ENCODE measurements around the gene KCNQ1. TPM values are rescaled to one million over a fixed set of nuclear protein-coding genes. Genes with fewer than 3 reads are reported as not detected.

The KCNQ1 gene
- total and polyA plus RNA-seq, 2 experiments from 2014 or later = 0.45 to 0.87 TPM

DNA sequence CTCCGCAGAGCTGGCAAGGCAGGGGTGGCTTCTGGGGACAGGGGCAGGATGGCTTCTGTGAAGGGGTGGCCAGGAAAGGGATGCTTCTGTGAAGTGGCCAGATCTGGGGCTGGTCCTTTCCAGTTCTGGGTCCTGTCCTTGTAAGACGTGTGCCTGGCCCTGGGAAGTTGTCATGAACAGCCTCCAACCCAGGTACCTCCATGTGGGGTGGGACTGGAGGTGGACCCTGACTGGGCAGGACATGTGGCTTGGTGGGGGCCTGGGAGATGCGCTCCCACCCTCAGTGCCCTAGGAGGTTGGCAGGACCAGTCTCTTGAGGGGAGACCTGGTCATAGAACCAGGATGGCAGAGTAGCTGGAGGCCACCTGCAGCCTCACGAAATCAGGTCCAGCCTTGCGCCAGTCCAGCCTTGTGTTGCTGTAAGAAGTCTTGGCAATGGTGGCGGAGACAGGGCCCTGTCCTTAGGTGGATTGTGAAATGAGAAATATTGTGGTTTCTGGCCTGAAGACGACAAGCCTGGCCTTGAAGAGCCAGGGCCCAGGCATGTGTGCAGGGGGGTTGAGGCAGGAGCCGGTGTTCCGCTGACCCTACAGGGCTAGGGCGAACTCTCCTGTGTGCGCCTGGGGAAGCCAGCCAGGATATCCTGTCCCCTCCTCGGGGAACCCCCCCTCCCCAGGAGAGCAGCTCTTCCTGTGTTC is 2.6 kb downstream of the KCNQ1 start:
- H3K36me3 ChIP-seq (ENCODE audit: insufficient read depth) = no peaks in the 10 kb centered on the region
- H3K9me3 Mint-ChIP-seq = no peaks in the 10 kb centered on the region
- H3K4me1 ChIP-seq (ENCODE audit: insufficient read depth) = no peaks in the 10 kb centered on the region; the same call in 1 of the 2 replicates
- no peaks in the 10 kb centered on the region for H3F3A ChIP-seq (replicated peaks; ENCODE audit: low read depth)
- ATAC-seq (no peak), DNase-seq (ENCODE audit: low spot score) (no peak)
- H3K27me3 Mint-ChIP-seq (ENCODE audit: insufficient read depth, low read depth, poor library complexity) = peaks cover 61% of the 10 kb centered on the region
- H3K4me3 Mint-ChIP-seq = no peak overlapping the region
- H2AFZ ChIP-seq = no peak overlapping the region
- no peak overlapping the region for H3K4me2 ChIP-seq
- H3K79me2 ChIP-seq (replicated peaks; ENCODE audit: insufficient read depth) = no peaks in the 10 kb centered on the region
- H3K4me1 Mint-ChIP-seq = no peaks in the 10 kb centered on the region; the same call in 2 of the 3 replicates
- no peak overlapping the region for H3K27ac ChIP-seq (ENCODE audit: low read depth)
- no peaks in the 10 kb centered on the region for H3K9me2 ChIP-seq (ENCODE audit: insufficient read depth)
- no peak overlapping the region for H3K27ac Mint-ChIP-seq
- no peaks in the 10 kb centered on the region for H4K20me1 ChIP-seq (replicated peaks; ENCODE audit: insufficient read depth)
- TF ChIP-seq, protein P1, sequence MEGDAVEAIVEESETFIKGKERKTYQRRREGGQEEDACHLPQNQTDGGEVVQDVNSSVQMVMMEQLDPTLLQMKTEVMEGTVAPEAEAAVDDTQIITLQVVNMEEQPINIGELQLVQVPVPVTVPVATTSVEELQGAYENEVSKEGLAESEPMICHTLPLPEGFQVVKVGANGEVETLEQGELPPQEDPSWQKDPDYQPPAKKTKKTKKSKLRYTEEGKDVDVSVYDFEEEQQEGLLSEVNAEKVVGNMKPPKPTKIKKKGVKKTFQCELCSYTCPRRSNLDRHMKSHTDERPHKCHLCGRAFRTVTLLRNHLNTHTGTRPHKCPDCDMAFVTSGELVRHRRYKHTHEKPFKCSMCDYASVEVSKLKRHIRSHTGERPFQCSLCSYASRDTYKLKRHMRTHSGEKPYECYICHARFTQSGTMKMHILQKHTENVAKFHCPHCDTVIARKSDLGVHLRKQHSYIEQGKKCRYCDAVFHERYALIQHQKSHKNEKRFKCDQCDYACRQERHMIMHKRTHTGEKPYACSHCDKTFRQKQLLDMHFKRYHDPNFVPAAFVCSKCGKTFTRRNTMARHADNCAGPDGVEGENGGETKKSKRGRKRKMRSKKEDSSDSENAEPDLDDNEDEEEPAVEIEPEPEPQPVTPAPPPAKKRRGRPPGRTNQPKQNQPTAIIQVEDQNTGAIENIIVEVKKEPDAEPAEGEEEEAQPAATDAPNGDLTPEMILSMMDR (conservative IDR thresholded peaks at IDR 0.05; ENCODE audit: low read depth in 2 of 2) = no peak
- TF ChIP-seq EZH2phosphoT487 (IDR thresholded peaks at IDR 0.05; ENCODE audit: unreplicated experiment) (no peak), NANOG (IDR thresholded peaks at IDR 0.05; ENCODE audit: borderline replicate concordance) (no peak), JUNB (IDR thresholded peaks at IDR 0.05; ENCODE audit: unreplicated experiment) (no peak), STAT1 (IDR thresholded peaks at IDR 0.05; ENCODE audit: unreplicated experiment) (no peak), ZNF114 (CRISPR knock-in tag; IDR thresholded peaks at IDR 0.05) (no peak), EZH2 (IDR thresholded peaks at IDR 0.05; ENCODE audit: low read depth, unreplicated experiment) (no peak), ZNF331 (CRISPR knock-in tag; IDR thresholded peaks at IDR 0.05; ENCODE audit: low read depth) (no peak), POLR2AphosphoS5 (IDR thresholded peaks at IDR 0.05; ENCODE audit: low read depth) (no peak), CREB1 (CRISPR knock-in tag; IDR thresholded peaks at IDR 0.05; ENCODE audit: low read depth) (no peak)
- TF ChIP-seq, protein P2, sequence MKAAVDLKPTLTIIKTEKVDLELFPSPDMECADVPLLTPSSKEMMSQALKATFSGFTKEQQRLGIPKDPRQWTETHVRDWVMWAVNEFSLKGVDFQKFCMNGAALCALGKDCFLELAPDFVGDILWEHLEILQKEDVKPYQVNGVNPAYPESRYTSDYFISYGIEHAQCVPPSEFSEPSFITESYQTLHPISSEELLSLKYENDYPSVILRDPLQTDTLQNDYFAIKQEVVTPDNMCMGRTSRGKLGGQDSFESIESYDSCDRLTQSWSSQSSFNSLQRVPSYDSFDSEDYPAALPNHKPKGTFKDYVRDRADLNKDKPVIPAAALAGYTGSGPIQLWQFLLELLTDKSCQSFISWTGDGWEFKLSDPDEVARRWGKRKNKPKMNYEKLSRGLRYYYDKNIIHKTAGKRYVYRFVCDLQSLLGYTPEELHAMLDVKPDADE (IDR thresholded peaks at IDR 0.05) = no peak
- TF ChIP-seq, protein P3, sequence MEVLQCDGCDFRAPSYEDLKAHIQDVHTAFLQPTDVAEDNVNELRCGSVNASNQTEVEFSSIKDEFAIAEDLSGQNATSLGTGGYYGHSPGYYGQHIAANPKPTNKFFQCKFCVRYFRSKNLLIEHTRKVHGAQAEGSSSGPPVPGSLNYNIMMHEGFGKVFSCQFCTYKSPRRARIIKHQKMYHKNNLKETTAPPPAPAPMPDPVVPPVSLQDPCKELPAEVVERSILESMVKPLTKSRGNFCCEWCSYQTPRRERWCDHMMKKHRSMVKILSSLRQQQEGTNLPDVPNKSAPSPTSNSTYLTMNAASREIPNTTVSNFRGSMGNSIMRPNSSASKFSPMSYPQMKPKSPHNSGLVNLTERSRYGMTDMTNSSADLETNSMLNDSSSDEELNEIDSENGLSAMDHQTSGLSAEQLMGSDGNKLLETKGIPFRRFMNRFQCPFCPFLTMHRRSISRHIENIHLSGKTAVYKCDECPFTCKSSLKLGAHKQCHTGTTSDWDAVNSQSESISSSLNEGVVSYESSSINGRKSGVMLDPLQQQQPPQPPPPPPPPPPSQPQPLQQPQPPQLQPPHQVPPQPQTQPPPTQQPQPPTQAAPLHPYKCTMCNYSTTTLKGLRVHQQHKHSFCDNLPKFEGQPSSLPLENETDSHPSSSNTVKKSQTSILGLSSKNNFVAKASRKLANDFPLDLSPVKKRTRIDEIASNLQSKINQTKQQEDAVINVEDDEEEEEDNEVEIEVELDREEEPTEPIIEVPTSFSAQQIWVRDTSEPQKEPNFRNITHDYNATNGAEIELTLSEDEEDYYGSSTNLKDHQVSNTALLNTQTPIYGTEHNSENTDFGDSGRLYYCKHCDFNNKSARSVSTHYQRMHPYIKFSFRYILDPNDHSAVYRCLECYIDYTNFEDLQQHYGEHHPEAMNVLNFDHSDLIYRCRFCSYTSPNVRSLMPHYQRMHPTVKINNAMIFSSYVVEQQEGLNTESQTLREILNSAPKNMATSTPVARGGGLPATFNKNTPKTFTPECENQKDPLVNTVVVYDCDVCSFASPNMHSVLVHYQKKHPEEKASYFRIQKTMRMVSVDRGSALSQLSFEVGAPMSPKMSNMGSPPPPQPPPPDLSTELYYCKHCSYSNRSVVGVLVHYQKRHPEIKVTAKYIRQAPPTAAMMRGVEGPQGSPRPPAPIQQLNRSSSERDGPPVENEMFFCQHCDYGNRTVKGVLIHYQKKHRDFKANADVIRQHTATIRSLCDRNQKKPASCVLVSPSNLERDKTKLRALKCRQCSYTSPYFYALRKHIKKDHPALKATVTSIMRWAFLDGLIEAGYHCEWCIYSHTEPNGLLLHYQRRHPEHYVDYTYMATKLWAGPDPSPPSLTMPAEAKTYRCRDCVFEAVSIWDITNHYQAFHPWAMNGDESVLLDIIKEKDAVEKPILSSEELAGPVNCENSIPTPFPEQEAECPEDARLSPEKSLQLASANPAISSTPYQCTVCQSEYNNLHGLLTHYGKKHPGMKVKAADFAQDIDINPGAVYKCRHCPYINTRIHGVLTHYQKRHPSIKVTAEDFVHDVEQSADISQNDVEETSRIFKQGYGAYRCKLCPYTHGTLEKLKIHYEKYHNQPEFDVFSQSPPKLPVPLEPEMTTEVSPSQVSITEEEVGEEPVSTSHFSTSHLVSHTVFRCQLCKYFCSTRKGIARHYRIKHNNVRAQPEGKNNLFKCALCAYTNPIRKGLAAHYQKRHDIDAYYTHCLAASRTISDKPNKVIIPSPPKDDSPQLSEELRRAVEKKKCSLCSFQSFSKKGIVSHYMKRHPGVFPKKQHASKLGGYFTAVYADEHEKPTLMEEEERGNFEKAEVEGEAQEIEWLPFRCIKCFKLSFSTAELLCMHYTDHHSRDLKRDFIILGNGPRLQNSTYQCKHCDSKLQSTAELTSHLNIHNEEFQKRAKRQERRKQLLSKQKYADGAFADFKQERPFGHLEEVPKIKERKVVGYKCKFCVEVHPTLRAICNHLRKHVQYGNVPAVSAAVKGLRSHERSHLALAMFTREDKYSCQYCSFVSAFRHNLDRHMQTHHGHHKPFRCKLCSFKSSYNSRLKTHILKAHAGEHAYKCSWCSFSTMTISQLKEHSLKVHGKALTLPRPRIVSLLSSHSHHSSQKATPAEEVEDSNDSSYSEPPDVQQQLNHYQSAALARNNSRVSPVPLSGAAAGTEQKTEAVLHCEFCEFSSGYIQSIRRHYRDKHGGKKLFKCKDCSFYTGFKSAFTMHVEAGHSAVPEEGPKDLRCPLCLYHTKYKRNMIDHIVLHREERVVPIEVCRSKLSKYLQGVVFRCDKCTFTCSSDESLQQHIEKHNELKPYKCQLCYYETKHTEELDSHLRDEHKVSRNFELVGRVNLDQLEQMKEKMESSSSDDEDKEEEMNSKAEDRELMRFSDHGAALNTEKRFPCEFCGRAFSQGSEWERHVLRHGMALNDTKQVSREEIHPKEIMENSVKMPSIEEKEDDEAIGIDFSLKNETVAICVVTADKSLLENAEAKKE (CRISPR knock-in tag; IDR thresholded peaks at IDR 0.05) = no peak
- TF ChIP-seq, protein P4, sequence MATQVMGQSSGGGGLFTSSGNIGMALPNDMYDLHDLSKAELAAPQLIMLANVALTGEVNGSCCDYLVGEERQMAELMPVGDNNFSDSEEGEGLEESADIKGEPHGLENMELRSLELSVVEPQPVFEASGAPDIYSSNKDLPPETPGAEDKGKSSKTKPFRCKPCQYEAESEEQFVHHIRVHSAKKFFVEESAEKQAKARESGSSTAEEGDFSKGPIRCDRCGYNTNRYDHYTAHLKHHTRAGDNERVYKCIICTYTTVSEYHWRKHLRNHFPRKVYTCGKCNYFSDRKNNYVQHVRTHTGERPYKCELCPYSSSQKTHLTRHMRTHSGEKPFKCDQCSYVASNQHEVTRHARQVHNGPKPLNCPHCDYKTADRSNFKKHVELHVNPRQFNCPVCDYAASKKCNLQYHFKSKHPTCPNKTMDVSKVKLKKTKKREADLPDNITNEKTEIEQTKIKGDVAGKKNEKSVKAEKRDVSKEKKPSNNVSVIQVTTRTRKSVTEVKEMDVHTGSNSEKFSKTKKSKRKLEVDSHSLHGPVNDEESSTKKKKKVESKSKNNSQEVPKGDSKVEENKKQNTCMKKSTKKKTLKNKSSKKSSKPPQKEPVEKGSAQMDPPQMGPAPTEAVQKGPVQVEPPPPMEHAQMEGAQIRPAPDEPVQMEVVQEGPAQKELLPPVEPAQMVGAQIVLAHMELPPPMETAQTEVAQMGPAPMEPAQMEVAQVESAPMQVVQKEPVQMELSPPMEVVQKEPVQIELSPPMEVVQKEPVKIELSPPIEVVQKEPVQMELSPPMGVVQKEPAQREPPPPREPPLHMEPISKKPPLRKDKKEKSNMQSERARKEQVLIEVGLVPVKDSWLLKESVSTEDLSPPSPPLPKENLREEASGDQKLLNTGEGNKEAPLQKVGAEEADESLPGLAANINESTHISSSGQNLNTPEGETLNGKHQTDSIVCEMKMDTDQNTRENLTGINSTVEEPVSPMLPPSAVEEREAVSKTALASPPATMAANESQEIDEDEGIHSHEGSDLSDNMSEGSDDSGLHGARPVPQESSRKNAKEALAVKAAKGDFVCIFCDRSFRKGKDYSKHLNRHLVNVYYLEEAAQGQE (IDR thresholded peaks at IDR 0.05; ENCODE audit: unreplicated experiment) = no peak
- no peaks in the 10 kb centered on the region; the same call in 2 of the 3 replicates for H3K36me3 Mint-ChIP-seq (ENCODE audit: low read depth)
- H3K4me3 ChIP-seq = no peak overlapping the region
- H3K27me3 ChIP-seq (ENCODE audit: insufficient read depth) = peaks cover 60% of the 10 kb centered on the region

All from GM23338 (cell line).